Measurements from ENCODE around the gene SCRN3.

SCRN3 gene

GRCh38 chr2:174450021-174450816, 54.7 kb downstream of the SCRN3 start:
- DNase-seq (ENCODE audit: low read depth), result no peak
- no peak for TF ChIP-seq CTCF (IDR thresholded peaks at IDR 0.05; ENCODE audit: control insufficient read depth, extremely low read depth, insufficient read depth)

GRCh38 chr2:174454566-174454965, 59.0 kb downstream of the SCRN3 start:
- DNase-seq (ENCODE audit: low read depth), result no peak
- no peak for TF ChIP-seq CTCF (IDR thresholded peaks at IDR 0.05; ENCODE audit: control insufficient read depth, extremely low read depth, insufficient read depth)
- no peak overlapping the region for H3K4me3 ChIP-seq (ENCODE audit: low read depth, low read length)

More at GRCh38 chr2:174450021-174450816, 54.7 kb downstream of the SCRN3 start:
- no peak overlapping the region for H3K4me3 ChIP-seq (ENCODE audit: low read depth, low read length)

DNA sequence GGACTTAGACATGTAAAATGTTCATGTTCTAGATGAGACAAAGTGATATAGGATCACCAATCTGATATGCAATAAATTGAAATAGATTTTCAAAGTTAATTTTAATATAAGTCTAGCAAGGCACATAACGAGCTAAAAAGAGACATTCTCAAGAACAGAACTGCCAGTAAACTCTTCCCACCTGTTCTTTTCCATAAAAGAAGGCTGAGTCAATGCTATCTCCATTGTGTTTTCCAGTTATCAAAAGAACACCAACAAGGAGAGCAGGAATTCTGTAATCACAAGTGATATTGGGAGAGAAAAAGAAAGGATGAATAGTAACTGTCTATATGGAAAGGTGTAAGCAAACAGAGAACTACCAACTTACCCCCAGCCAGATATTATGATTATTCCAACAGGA, 65.7 kb downstream of the SCRN3 start:
- no peak for TF ChIP-seq CTCF (IDR thresholded peaks at IDR 0.05; ENCODE audit: control insufficient read depth, extremely low read depth, insufficient read depth)
- no peak for DNase-seq (ENCODE audit: low read depth)
- H3K4me3 ChIP-seq (ENCODE audit: low read depth, low read length), result no peak overlapping the region

GRCh38 chr2:174465327-174465726, 69.8 kb downstream of the SCRN3 start:
- TF ChIP-seq CTCF (IDR thresholded peaks at IDR 0.05; ENCODE audit: control insufficient read depth, extremely low read depth, insufficient read depth), result peak; percentile 15; the same call in 1 of the 2 replicates
- no peak overlapping the region for H3K4me3 ChIP-seq (ENCODE audit: low read depth, low read length)
- DNase-seq (ENCODE audit: low read depth), result no peak

GRCh38 chr2:174473796-174474195, 78.3 kb downstream of the SCRN3 start:
- no peak for TF ChIP-seq CTCF (IDR thresholded peaks at IDR 0.05; ENCODE audit: control insufficient read depth, extremely low read depth, insufficient read depth)
- DNase-seq (ENCODE audit: low read depth), result no peak
- H3K4me3 ChIP-seq (ENCODE audit: low read depth, low read length), result no peak overlapping the region

GRCh38 chr2:174477759-174478158, 82.2 kb downstream of the SCRN3 start:
- H3K4me3 ChIP-seq (ENCODE audit: low read depth, low read length), result no peak overlapping the region
- no peak for DNase-seq (ENCODE audit: low read depth)
- no peak for TF ChIP-seq CTCF (IDR thresholded peaks at IDR 0.05; ENCODE audit: control insufficient read depth, extremely low read depth, insufficient read depth)
